ENCODE data around the gene TBCD.
"Not testable (repeated sequence)": the region's sequence is repeated elsewhere in the genome, so short reads cannot be mapped to it uniquely, and the experiment has no call there.

Gene TBCD

GRCh38 chr17:82941021-82942001 is 189.4 kb downstream of the TBCD start:
- FAIRE-seq, result no peak

- no peak for FAIRE-seq
These were observed 190.6 kb downstream of the TBCD start for GRCh38 chr17:82942166-82943130.

GRCh38 chr17:82943339-82943738 is 191.5 kb downstream of the TBCD start:
- no peak for FAIRE-seq

DNA sequence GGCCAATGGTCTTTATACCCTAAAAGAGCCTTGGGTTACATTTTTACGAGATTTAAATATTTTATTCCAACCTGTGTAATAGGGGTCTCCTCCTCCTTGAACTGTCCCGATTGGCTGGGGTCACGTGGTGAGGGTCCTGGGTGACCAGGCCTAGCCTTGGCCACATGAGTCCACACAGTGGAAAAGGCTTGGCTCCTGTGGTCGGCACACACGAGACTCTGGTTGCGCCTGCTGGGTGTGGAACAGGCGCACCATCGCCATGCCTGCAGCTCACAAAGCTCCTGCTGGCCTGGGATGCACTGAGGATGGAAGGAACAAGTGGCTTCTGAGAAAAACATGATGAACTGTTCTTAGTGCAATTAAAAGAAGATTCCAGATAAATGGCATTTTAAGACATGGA is 191.9 kb downstream of the TBCD start:
- FAIRE-seq, result no peak

GRCh38 chr17:82944990-82945389 is 193.1 kb downstream of the TBCD start:
- FAIRE-seq, result no peak

GRCh38 chr17:82946081-82946480 is 194.2 kb downstream of the TBCD start:
- no peak for FAIRE-seq

DNA sequence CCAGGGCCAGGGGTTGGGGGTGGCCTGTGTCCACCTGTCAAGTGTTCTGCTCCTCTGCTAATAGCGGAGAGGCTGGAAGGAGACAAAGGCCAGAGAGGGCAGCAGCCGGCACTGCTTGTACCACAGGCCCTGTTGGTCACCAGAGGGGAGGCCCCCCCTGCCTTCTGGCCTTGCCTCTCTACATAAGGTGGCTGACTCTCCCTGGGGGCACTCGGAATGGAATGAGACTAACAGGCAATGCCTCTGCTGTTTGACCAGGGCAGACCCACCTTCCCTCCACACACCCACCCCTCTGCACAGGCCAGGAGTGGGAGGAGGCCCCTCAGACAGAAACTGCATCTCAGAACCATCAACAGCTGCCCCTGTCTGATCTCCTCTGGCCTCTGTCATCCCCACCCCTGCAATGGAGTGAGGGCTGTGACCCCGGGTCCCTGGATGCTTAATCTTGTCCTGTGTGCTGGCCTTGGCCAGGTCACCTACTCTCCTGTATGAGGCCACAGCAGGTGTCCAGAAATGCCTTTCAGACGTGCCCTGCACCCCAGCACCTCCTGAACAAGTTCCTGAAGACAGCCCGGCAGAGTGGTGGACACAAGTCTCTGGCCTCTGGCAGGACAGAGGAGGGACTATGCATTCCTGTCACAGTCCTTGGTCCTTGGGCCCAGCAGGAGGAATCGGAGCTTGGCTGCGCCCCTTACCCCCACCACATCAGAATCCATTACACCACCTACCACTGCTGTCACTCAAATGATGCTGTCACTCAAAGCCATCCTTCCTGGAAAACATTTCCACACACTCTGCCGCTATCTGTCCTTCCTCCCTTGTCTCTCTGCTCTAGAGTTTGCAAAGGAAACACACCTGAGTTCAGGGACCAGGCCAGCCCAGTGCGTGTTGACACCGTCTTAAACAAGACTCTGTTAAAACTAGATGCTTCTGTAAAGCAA is 195.5 kb downstream of the TBCD start:
- FAIRE-seq, result no peak

- FAIRE-seq, result no peak
These were observed 196.2 kb downstream of the TBCD start for GRCh38 chr17:82948081-82948511.

DNA sequence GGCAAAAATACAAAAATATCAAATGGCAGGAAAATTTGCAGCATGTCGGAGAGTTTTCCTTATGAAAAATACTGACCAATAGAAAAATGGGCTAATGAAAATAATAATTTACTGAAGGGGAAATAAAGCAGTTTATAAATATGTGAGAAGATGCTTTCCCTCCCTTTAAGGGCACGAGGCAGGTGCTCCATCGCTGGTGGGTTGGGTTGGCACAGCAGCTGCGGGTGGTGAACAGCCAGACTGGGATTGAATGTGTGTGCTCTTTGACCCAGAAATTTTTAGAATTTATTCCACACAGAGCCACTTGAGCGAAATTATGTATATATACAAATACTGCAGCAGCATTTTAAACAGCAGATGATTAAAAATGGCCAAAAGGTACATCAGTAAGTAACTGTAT is 197.1 kb downstream of the TBCD start:
- no peak for FAIRE-seq

DNA sequence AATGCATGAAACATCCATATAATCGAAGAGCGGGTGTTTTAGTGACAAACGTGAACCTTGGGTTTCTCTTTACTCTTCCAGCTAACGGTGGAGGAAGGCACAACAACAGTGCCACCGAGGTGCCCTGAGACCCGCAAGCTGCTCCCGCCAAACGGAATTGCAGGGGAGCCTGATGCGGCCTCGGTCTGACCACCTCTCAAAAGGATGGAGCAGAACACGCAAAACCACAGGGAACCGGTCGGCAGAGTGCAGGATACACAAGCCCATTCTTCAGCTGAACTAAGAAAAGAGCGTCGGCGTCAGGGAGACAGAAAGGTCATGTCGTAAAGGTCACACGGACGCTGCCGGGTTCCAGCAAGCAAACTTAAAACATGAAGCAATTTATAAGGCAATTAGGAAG is 197.5 kb downstream of the TBCD start:
- no peak for FAIRE-seq

DNA sequence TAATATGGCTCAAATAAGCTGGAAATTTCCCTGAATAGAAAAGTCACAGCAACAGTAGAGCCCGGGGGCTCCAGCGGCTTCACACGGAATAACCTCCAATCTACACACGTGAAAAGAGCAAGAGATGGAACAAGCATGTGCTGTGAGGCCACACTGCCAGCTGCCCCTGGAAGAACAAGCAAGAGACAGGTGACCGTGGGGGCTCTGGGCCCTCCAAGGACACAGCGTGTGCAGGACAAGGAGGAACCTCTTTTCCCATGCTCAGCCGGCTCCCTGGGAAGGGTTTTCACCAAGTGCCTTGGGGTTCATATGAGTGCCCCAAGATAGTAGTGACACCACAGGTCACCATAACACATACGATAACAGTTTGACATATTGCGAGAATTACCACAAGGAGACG is 198.1 kb downstream of the TBCD start:
- FAIRE-seq, result no peak

DNA sequence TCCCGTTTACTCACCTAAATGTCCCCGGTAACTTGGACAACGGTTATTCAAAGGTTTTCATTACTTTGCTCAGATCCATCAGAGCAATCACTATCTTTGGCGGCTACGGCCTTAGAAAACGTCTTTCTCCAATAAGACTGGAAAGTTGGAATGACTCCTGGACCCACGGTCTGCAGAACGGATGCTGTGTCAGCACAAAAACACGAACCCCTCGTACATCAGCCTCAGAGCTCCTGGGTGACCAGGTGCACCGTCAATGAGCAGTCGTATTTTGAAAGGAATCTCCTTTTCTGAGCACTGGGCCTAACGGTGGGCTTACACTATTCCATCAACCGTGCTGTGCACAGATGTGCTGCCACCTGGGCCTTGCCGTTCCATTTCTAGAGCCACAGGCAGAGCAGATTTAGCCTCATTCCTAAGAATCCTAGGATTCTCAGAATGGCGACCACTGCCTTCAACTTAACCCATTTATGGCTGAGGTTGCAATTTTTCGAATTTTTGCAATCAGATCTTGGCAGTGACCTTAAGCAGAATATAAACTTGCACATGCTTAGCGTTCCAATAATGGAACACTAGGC is 198.7 kb downstream of the TBCD start:
- no peak for FAIRE-seq

DNA sequence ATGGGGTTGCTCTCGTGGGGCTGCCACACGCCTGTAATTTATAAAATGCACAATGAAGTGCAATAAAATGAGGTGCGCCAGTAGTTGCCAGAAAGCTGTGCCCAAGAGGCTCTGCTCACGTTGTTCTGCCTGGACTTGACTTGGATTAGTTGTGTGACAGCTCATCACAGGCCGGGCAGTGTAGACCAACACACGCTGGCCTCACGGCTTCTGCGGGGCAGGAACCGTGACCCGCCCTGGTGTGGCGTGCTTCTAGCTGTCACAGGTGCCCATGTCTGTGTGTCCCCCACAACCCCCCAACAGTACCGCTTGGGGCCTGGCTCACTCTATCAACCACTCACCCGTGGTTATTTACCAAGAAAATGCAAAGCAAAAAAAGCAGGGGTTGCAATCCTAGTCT is 200.2 kb downstream of the TBCD start:
- no peak for FAIRE-seq

GRCh38 chr17:82955106-82955505 is 203.2 kb downstream of the TBCD start:
- not testable (repeated sequence) for FAIRE-seq

DNA sequence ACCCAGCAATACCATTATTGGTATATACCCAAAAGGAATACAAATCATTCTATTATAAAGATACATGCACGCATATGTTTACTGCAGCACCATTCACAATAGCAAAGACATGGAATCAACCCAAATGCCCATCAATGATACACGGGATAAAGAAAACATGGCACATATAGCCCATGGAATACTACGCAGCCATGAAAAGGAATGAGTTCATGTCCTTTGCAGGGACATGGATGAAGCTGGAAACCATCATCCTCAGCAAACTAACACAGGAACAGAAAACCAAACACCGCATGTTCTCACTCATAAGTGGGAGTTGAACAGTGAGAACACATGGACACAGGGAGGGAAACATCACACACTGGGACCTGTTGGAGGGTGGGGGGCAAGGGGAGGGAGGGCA is 203.8 kb downstream of the TBCD start:
- not testable (repeated sequence) for FAIRE-seq

DNA sequence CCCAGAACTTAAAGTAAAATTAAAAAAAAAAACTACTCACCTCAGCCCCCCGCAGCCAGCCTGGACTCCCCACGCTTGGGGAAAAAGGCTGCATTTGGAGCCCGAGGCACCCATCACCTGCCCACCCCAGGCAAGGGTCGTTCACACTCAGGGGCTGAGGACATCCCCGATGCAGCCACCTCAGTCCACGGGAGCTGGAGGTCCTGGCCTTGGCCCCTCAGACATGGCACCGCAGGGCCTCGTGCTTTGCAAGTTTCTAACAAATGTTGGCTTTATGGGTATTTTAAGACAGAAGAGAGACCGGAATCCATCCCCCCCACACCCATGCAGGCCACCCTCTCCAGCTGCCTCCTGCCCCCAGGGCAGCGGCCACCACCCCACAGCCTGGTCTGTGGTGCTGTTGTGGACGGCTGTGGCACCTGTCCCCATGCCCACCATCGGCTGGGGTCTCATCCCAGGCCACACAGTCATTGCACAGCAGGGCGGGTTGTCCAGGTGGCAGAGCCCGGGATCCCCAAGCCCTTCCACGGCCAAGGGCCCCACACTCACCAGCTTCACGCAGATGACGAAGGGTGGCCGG is 204.4 kb downstream of the TBCD start:
- no peak for FAIRE-seq

DNA sequence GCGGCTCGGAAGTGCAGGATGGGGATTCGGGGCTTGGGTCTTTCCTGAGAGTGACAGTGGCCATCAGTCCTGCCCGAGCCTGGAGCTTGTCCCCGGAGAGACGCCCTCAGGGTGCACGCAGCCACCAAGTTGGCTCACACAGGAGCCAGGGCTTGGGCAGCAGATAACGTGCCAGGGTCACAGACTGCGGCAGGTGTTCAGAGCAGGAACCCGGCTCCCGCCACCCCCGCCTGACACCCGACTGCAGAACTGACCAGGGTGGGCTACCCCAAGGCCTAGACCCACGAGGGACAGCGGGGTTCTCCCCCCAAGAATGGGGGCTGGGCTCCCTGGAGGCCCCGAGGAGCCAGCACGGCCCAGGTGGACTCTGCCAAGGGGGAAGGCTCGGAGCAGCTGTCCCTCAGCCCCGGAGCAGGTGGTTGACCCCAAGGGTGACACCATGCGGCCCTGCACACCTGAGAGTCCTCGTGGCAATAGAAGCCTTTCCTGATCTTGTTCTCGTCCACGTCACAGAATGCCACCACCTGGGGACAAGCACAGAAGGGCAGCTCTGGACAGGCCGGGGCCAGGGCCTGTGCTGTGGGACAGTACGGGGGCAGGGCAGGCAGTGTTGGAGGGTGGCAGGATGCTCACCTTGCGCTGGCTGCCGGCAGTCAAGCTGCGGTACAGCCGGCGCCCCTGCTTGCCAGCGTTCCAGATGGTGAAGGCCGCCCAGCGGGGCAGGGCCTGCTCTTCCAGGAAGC is 205.0 kb downstream of the TBCD start:
- no peak for FAIRE-seq

DNA sequence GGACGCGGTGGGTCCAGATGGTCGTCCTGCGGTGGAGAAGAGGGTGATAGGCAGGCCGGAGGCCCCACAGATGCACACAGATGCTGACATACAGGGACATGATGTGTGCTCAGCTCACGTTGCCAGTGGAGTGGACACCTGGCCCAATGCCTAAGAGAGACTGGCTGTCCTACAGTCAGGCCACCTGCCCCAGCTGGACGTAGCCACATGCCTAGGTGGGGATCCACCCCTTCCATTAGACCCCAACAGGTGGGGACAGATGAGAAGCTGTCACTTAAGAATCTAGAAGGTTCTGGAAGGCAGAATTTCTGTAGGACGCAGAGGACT is 205.6 kb downstream of the TBCD start:
- FAIRE-seq, result no peak

- FAIRE-seq, result no peak
These were observed 206.2 kb downstream of the TBCD start for GRCh38 chr17:82957961-82958561.

DNA sequence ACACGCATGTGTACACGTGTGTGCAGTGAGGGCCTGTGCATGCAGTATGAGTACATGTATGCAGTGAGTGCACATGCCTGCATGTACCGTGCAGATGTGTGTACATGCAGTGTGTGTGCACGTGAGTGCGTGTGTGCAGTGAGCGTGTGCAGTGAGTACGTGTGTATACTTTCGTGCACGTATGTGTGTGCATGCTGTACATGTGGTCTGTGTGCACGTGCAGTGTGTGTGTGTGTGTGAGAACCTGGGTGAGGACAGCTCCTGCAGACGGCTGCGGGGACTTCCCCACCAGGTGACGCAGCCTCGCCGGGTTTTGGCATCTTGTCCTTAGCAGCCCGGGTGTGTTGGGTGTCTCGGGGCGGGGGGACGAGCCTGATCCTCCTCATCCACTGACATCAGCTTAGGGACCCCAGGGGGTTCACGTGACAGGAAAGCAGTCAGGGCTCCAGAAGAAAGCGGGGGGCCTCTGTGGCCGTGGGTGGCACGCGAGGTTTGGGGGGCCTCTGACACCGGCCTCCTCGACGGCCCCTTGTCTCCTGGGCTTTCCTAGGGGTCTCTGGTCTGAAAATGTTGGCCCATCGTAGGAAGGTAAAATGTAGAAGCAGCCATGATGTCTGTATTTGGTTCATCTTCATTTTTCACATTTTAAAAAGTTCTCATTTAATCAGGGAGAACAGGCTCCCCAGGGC is 207.5 kb downstream of the TBCD start:
- no peak for FAIRE-seq
